Endothelial cell (in vitro differentiated cells): ENCODE results near the gene PLCXD3. TPM values are rescaled to one million over a fixed set of nuclear protein-coding genes. Genes with fewer than 3 reads are reported as not detected.

Experiments
- DNase-seq: peaks from one replicate; pipeline ENCODE4 v3.0.0; 2021; ENCODE audit warnings: low spot score
- H3K27ac Mint-ChIP-seq: one replicate; pipeline ENCODE4 v1.8.0; 2021; ENCODE audit warnings: mixed read lengths, inconsistent platforms; ENCODE audit not compliant: unreplicated experiment
- H3K27me3 Mint-ChIP-seq: one replicate; pipeline ENCODE4 v1.8.0; 2021; ENCODE audit warnings: mild to moderate bottlenecking, moderate library complexity, mixed read lengths, inconsistent platforms; ENCODE audit not compliant: unreplicated experiment
- H3K36me3 Mint-ChIP-seq: one replicate; pipeline ENCODE4 v1.8.0; 2021; ENCODE audit warnings: mild to moderate bottlenecking, low read depth, mixed read lengths, inconsistent platforms; ENCODE audit not compliant: unreplicated experiment
- H3K4me1 Mint-ChIP-seq: one replicate; pipeline ENCODE4 v1.8.0; 2021; ENCODE audit warnings: mild to moderate bottlenecking, mixed read lengths, inconsistent platforms; ENCODE audit not compliant: unreplicated experiment
- H3K4me3 Mint-ChIP-seq: one replicate; pipeline ENCODE4 v1.8.0; 2021; ENCODE audit warnings: mild to moderate bottlenecking, mixed read lengths, inconsistent platforms; ENCODE audit not compliant: unreplicated experiment
- H3K9me3 Mint-ChIP-seq: one replicate; pipeline ENCODE4 v1.8.0; 2021; ENCODE audit warnings: mixed read lengths, inconsistent platforms; ENCODE audit not compliant: unreplicated experiment
- total RNA-seq: library from RNA; stranded (reverse); fragmentation: NEBNext Ultra II Directional; extraction: Animal tissue kit (Norgen Biotek cat#: 25700); gene quantifications from one replicate; pipeline ENCODE4 v1.2.1, GENCODE V29; 2021; ENCODE audit not compliant: unreplicated experiment
- TF ChIP-seq, protein P1 (sequence below): fragments of 200-600 bp; sonication (generic); IDR thresholded peaks from one replicate; pipeline ENCODE4 v1.5.0; 2021; ENCODE audit warnings: antibody characterized with exemption; ENCODE audit not compliant: unreplicated experiment

PLCXD3 gene
- total RNA-seq, 1 donor from 2014 or later = 0.26 TPM

DNA sequence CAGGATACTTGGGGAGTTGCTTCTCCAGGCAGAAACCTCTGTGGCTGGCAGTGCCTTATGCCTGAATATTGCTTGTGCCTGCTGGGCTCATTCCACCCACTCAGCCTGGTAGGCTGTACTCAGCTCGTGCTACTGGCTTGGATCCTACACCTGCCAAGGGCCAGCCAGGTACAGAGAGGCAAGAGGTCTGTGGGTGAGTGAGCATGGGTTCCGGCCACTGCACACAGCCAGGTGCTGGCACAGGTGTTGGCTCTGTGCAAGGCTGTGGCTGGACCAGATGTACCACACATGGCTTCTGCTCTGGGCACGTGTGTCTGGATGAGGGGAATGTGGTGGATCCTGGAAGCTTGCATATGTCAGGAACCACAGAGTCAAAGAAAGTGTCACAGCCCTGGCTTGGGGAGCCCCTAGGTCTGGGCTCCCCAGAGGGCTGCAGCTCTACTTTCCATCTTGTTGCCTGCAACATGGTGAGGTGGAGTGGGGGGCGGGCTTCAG lies 220.4 kb downstream of the PLCXD3 start:
- no peaks in the 10 kb centered on the region for H3K4me1 Mint-ChIP-seq
- TF ChIP-seq, protein P1, sequence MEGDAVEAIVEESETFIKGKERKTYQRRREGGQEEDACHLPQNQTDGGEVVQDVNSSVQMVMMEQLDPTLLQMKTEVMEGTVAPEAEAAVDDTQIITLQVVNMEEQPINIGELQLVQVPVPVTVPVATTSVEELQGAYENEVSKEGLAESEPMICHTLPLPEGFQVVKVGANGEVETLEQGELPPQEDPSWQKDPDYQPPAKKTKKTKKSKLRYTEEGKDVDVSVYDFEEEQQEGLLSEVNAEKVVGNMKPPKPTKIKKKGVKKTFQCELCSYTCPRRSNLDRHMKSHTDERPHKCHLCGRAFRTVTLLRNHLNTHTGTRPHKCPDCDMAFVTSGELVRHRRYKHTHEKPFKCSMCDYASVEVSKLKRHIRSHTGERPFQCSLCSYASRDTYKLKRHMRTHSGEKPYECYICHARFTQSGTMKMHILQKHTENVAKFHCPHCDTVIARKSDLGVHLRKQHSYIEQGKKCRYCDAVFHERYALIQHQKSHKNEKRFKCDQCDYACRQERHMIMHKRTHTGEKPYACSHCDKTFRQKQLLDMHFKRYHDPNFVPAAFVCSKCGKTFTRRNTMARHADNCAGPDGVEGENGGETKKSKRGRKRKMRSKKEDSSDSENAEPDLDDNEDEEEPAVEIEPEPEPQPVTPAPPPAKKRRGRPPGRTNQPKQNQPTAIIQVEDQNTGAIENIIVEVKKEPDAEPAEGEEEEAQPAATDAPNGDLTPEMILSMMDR = no peak

DNA sequence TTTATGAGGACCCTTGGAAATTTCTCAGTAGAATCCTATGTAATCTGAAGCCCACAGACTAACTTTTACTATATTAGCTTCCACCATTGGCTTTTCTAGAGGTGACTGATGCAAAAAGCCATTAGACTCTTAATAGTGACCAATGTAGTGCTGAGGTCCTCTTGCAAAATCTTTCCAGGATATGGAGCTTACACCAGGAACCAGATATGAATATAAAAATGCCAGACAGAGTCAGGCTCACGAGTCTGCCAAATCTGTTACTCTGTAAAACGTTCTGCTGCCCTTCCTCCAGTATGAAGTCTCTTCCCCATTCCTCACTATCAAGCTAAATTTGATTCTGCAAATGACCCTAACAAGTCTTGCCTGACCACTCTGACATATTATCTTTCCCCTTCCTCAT lies 223.7 kb downstream of the PLCXD3 start:
- no peaks in the 10 kb centered on the region for H3K36me3 Mint-ChIP-seq
- H3K4me1 Mint-ChIP-seq = no peaks in the 10 kb centered on the region
- no peak overlapping the region for H3K27ac Mint-ChIP-seq
- H3K4me3 Mint-ChIP-seq = no peak overlapping the region
- TF ChIP-seq, protein P1 = no peak
- no peak for DNase-seq
- H3K27me3 Mint-ChIP-seq = no peaks in the 10 kb centered on the region
- H3K9me3 Mint-ChIP-seq = no peaks in the 10 kb centered on the region

More for the DNA sequence above, 220.4 kb downstream of the PLCXD3 start:
- H3K36me3 Mint-ChIP-seq = no peaks in the 10 kb centered on the region
- no peaks in the 10 kb centered on the region for H3K27me3 Mint-ChIP-seq
- no peak overlapping the region for H3K4me3 Mint-ChIP-seq
- no peaks in the 10 kb centered on the region for H3K9me3 Mint-ChIP-seq
- H3K27ac Mint-ChIP-seq = no peak overlapping the region
- no peak for DNase-seq

DNA sequence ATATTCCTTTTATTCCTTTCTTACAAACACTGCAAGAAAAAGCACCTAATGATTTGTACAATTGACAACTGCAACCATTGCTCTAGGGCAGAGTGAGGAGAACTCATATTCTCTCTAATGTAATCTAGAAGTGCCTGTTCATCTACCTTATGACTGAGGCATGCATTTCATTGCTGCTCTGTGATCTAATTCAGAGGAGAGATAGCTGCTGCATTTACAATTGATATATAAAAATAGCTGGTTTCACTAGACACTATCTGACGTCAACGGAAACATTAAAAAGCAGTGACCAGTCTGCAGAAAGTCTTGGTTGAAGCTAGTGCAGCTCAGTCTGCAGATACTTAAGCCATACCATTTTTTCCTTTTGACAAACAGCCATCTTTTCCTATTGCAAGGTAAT lies 224.2 kb downstream of the PLCXD3 start:
- H3K4me3 Mint-ChIP-seq = no peak overlapping the region
- no peak overlapping the region for H3K27ac Mint-ChIP-seq
- TF ChIP-seq, protein P1 = no peak
- no peaks in the 10 kb centered on the region for H3K36me3 Mint-ChIP-seq
- no peaks in the 10 kb centered on the region for H3K27me3 Mint-ChIP-seq
- no peaks in the 10 kb centered on the region for H3K4me1 Mint-ChIP-seq
- H3K9me3 Mint-ChIP-seq = no peaks in the 10 kb centered on the region
- no peak for DNase-seq

DNA sequence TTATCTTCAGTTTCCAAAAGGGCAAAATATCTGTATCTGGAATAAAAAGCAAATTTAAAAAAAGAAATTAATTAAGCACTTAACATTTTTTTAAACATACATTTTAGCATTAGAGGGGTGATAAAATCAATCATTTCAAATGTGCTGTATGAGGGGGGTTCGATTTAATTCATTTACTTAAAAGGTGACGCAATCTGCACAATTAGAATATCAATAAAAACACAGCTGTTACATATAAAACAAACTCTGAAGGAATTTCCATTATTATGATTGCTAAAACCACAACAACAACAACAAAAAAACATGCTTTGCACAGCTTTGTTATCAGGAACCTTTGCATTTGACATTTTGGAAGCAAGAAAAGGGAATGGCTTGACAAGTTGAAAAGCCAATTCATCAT lies 225.5 kb downstream of the PLCXD3 start:
- Mint-ChIP-seq H3K27me3 (no peaks in the 10 kb centered on the region), H3K4me3 (no peak overlapping the region), H3K27ac (no peak overlapping the region), H3K9me3 (no peaks in the 10 kb centered on the region), H3K4me1 (no peaks in the 10 kb centered on the region), H3K36me3 (no peaks in the 10 kb centered on the region)
- DNase-seq = no peak
- TF ChIP-seq, protein P1 = no peak

DNA sequence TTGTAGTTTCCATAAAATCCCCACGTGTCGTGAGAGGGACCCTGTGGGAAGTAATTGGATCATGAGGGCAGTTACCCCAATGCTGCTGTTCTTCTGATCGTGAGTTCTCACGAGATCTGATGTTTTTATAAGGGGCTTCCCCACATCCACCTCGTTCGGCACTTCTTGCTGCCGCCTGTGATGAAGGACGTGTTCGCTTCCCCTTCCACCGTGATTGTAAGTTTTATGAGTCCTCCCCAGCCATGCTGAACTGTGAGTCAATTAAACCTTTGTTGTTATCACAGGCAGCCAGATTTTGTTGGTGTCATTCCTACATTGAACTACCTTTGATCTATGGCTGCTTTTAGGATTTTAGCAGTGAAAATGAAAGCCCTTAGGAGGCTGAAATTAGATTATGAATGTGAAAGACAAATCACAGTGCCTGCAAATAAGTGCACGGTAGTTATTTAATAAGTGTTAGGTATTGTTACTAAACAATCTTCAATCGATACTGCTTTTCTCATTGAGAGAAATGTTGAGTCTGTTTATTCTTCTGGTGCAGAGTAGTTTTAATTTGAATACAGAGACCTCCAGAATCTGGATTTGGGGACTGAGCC lies 229.1 kb downstream of the PLCXD3 start:
- Mint-ChIP-seq H3K36me3 (no peaks in the 10 kb centered on the region), H3K4me3 (no peak overlapping the region), H3K27me3 (no peaks in the 10 kb centered on the region), H3K9me3 (no peaks in the 10 kb centered on the region), H3K27ac (no peak overlapping the region), H3K4me1 (no peaks in the 10 kb centered on the region)
- TF ChIP-seq, protein P1 = no peak
- no peak for DNase-seq
